HepG2 (cell line): ENCODE data around the gene DSCAM. TPM values are rescaled to one million over a fixed set of nuclear protein-coding genes. Genes with fewer than 3 reads are reported as not detected.

Source experiments
- ATAC-seq: fragments of 200-7000 bp; cut with Tn5 transposase; 3 replicates; pipeline ENCODE4 v1.9.1; 2020; ENCODE audit warnings: mild to moderate bottlenecking, moderate library complexity
- BruUV-seq: library from RNA; stranded (reverse); fragments of 400-500 nt; replicated peaks from 2 replicates; lab custom pipeline; 2021; lab: Mats Ljungman, UMichigan
- CTCF ChIA-PET: fragments of 300-600 bp; formaldehyde crosslinking; extraction: SDS; loops from one replicate; lab custom pipeline; 2021; ENCODE audit warnings: low total read pairs, inconsistent platforms, low intra/inter-chr PET ratio; lab: Yijun Ruan, JAX
- POLR2A ChIA-PET: fragments of 350-600 bp; sonication (Branson Sonifier 250); formaldehyde crosslinking; loops from one replicate; lab custom pipeline; 2020; ENCODE audit warnings: antibody characterized with exemption, inconsistent platforms; lab: Yijun Ruan, JAX
- DNase-seq: peaks from one replicate; pipeline ENCODE4 v3.0.0-alpha.2; 2015; ENCODE audit warnings: low spot score
- FAIRE-seq: peaks from 3 replicates; lab custom pipeline; 2011; peaks lifted over from hg19 to GRCh38; lab: Jason Lieb, UNC
- H2AFZ ChIP-seq: one replicate; pipeline ENCODE4 v1.6.1; 2011; ENCODE audit warnings: low read length, inconsistent platforms
- H3K27ac ChIP-seq: fragments of 300-600 bp; 3 replicates; pipeline ENCODE4 v1.8.0; 2011; ENCODE audit warnings: mixed run types, mild to moderate bottlenecking, mixed read lengths, low read length, inconsistent platforms; ENCODE audit not compliant: insufficient read depth; ENCODE audit errors: extremely low read length
- H3K27me3 ChIP-seq, 2 experiments: fragments of 200-600 bp in 1 of 2; 2 replicates in 1 of 2; 3 replicates in 1 of 2; pipeline versions ENCODE4 v1.6.0 to v1.8.0; 2011; ENCODE audit warnings: low read length in 2 of 2, mild to moderate bottlenecking in 2 of 2, moderate library complexity in 2 of 2, inconsistent platforms in 1 of 2; ENCODE audit not compliant: insufficient read depth in 2 of 2, control insufficient read depth in 1 of 2
- H3K36me3 ChIP-seq, 2 experiments: fragments of 200-600 bp in 1 of 2; replicated peaks in 1 of 2; 2 replicates in 1 of 2; 3 replicates in 1 of 2; pipeline versions ENCODE4 v1.5.1 to v1.8.0; 2011; ENCODE audit warnings: low read length in 2 of 2, inconsistent platforms in 1 of 2; ENCODE audit not compliant: insufficient read depth in 2 of 2, control insufficient read depth in 1 of 2
- H3K4me1 ChIP-seq: 2 replicates; pipeline ENCODE4 v1.5.1; 2012; ENCODE audit warnings: low read length, inconsistent platforms; ENCODE audit not compliant: insufficient read depth
- H3K4me2 ChIP-seq: 2 replicates; pipeline ENCODE4 v1.6.0; 2011; ENCODE audit warnings: low read depth, low read length, inconsistent platforms
- H3K4me3 ChIP-seq, 3 experiments: fragments of 200-600 bp in 1 of 3; sonication (generic), shearing (Covaris generic) in 1 of 3; replicated peaks in 1 of 3; 2 replicates each; pipeline ENCODE4 v1.5.1; 2011 to 2016; ENCODE audit warnings: low read length in 3 of 3, inconsistent platforms in 2 of 3, low read depth in 2 of 3, mild to moderate bottlenecking in 2 of 3, control low read depth in 1 of 3, mixed read lengths in 1 of 3; ENCODE audit not compliant: insufficient read depth in 1 of 3
- H3K79me2 ChIP-seq: one replicate; pipeline ENCODE4 v1.6.1; 2011; ENCODE audit warnings: low read length, inconsistent platforms; ENCODE audit not compliant: insufficient read depth
- H3K9ac ChIP-seq: 2 replicates; pipeline ENCODE4 v1.6.0; 2011; ENCODE audit warnings: mild to moderate bottlenecking, low read depth, low read length, inconsistent platforms; ENCODE audit not compliant: insufficient read depth
- H3K9me3 ChIP-seq: 2 replicates; pipeline ENCODE4 v1.5.1; 2012; ENCODE audit warnings: mild to moderate bottlenecking, low read length
- H4K20me1 ChIP-seq: 2 replicates; pipeline ENCODE4 v1.6.0; 2011; ENCODE audit warnings: inconsistent platforms, mild to moderate bottlenecking, low read length, moderate library complexity; ENCODE audit not compliant: insufficient read depth
- CREB1 ChIP-seq, 2 experiments: fragments of 450-650 bp in 1 of 2; IDR thresholded peaks; 2 replicates each; pipeline ENCODE4 v1.6.1; 2016 to 2017; ENCODE audit warnings: control low read depth in 1 of 2, mild to moderate bottlenecking in 1 of 2, missing compliant biosample characterization in 1 of 2, missing genetic modification characterization in 1 of 2
- ESRRA ChIP-seq: sonication (generic); formaldehyde crosslinking; IDR thresholded peaks from 2 replicates; pipeline ENCODE4 v1.5.1; 2020; ENCODE audit warnings: mild to moderate bottlenecking, low read depth, missing genetic modification reagents
- ETV6 ChIP-seq: sonication (generic); formaldehyde crosslinking; conservative IDR thresholded peaks from 2 replicates; pipeline ENCODE4 v1.4.0; 2020; ENCODE audit warnings: missing genetic modification reagents
- FIP1L1 ChIP-seq: fragments of 200-400 bp; formaldehyde crosslinking; IDR thresholded peaks from 2 replicates; pipeline ENCODE4 v1.6.1; 2018; ENCODE audit warnings: low read depth, mild to moderate bottlenecking, low read length, moderate library complexity, borderline replicate concordance; ENCODE audit not compliant: insufficient read depth
- GPBP1L1 ChIP-seq: sonication (generic); formaldehyde crosslinking; IDR thresholded peaks from 2 replicates; pipeline ENCODE4 v1.5.0; 2020; ENCODE audit warnings: mild to moderate bottlenecking, missing genetic modification reagents
- NRL ChIP-seq: sonication (generic); formaldehyde crosslinking; IDR thresholded peaks from 2 replicates; pipeline ENCODE4 v1.5.0; 2020; ENCODE audit warnings: missing genetic modification reagents, mild to moderate bottlenecking, moderate library complexity, borderline replicate concordance
- ZNF234 ChIP-seq: sonication (generic); formaldehyde crosslinking; conservative IDR thresholded peaks from 2 replicates; pipeline ENCODE4 v1.5.1; 2020; ENCODE audit warnings: mild to moderate bottlenecking, missing genetic modification reagents
- ZNF577 ChIP-seq: sonication (generic); formaldehyde crosslinking; IDR thresholded peaks from 2 replicates; pipeline ENCODE4 v1.4.0; 2020; ENCODE audit warnings: mild to moderate bottlenecking, low read depth, missing genetic modification reagents, borderline replicate concordance
- ZNF605 ChIP-seq: sonication (generic); formaldehyde crosslinking; IDR thresholded peaks from 2 replicates; pipeline ENCODE4 v1.8.0; 2022; ENCODE audit warnings: mild to moderate bottlenecking, missing genetic modification reagents
- WGBS: methylation state at CpG from one replicate; pipeline ENCODE4 v1.1.6; 2017; ENCODE audit warnings: low lambda C conversion rate; 5-methylcytosine and 5-hydroxymethylcytosine counted together
- in situ Hi-C: cut with HindIII; loops from 2 replicates; pipeline ENCODE4 v1.10.0; 2017; ENCODE audit warnings: low pct_unique_long_range_greater_than_20kb; ENCODE audit not compliant: extremely low pct_ligation_motif_present
- intact Hi-C: fragments of 100-400 bp; cut with micrococcal nuclease; formaldehyde crosslinking; loops from one replicate; pipeline ENCODE4 v1.10.0; 2022; ENCODE audit not compliant: unreplicated experiment
- polyA plus RNA-seq, 8 experiments: library from polyadenylated mRNA; depleted of rRNA in 3 of 8; stranded (reverse) in 7 of 8; unstranded in 1 of 8; fragments of >200 nt; fragmentation: Illumina TruSeq in 4 of 8; extraction: Trizol in 4 of 8; gene quantifications; 2 replicates each; pipeline versions ENCODE4 v1.2.1 to v1.2.3, GENCODE V29; 2011 to 2016; ENCODE audit warnings: low read depth in 4 of 8, missing spikeins in 1 of 8, mixed read lengths in 1 of 8; ENCODE audit not compliant: insufficient read depth in 1 of 8
- total RNA-seq, 5 experiments: library from RNA; depleted of rRNA; stranded (reverse); fragments of >200 nt; fragmentation: Illumina TruSeq; extraction: Trizol; gene quantifications; 2 replicates each; pipeline ENCODE4 v1.2.3, GENCODE V29; 2016; ENCODE audit warnings: low read depth in 1 of 5
- TF ChIP-seq, protein P1 (sequence below): sonication (generic); formaldehyde crosslinking; IDR thresholded peaks from 2 replicates; pipeline ENCODE4 v1.4.0; 2020; ENCODE audit warnings: missing genetic modification reagents
- TF ChIP-seq, protein P2 (sequence below): sonication (generic); formaldehyde crosslinking; conservative IDR thresholded peaks from 2 replicates; pipeline ENCODE4 v1.8.1; 2023; ENCODE audit warnings: missing genetic modification reagents

DSCAM gene
- total and polyA plus RNA-seq, 2 of the 13 experiments (the other 11 are each of a cell fraction or from before 2014, with no cell fraction given), result not detected

GRCh38 chr21:40809673-40810197, 37.2 kb downstream of the DSCAM start:
- BruUV-seq, result no TSS peak
- H2AFZ ChIP-seq, result no peak overlapping the region
- intact Hi-C loops, result no loop called here
- no peak for TF ChIP-seq ZNF605 (CRISPR knock-in tag)
- TF ChIP-seq CREB1 (IDR thresholded peaks at IDR 0.05), result peak; percentile 65
- TF ChIP-seq CREB1 (CRISPR knock-in tag; IDR thresholded peaks at IDR 0.05), result no peak
- 20% methylated on average over 6 of the region's 7 CpGs for WGBS
- no peak overlapping the region for H3K27ac ChIP-seq
- ChIA-PET CTCF (no interaction called here), POLR2A (no interaction called here)
- no peaks in the 10 kb centered on the region for H3K27me3 ChIP-seq
- H3K4me2 ChIP-seq, result no peak overlapping the region
- H3K4me3 ChIP-seq, result no peak overlapping the region
- no peaks in the 10 kb centered on the region for H3K36me3 ChIP-seq
- FAIRE-seq (no peak), DNase-seq (no peak), ATAC-seq (no peak)
- in situ Hi-C loops, result no loop called here
- no peaks in the 10 kb centered on the region for H3K79me2 ChIP-seq
- H4K20me1 ChIP-seq, result no peaks in the 10 kb centered on the region
- peaks cover 95% of the 10 kb centered on the region for H3K9me3 ChIP-seq
- H3K9ac ChIP-seq, result no peak overlapping the region
- H3K4me1 ChIP-seq, result no peaks in the 10 kb centered on the region

DNA sequence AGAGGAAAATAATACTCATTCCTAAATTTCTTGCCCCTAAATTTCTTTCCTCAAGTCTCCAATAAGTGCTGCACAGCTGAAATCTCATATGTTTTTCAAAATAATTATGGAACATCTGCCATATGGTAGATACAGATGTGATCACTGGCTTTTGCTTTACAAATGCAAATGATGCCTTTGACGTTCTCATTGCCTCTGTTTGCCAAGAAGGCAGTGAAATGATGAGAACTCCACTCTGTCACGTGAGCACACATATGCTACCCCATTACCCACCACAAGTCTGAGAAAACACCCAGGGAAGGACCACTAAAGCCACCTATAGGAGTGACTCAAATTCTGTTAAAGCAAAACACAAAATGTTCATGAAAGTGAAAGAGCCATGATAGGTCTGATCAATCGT, 43.9 kb downstream of the DSCAM start:
- Histone ChIP-seq H3K27me3 (no peaks in the 10 kb centered on the region), H3K27ac (no peak overlapping the region), H3K9me3 (peaks cover 97% of the 10 kb centered on the region), H3K9ac (no peak overlapping the region), H3K4me3 (no peak overlapping the region), H2AFZ (no peak overlapping the region), H3K36me3 (no peaks in the 10 kb centered on the region), H3K4me2 (no peak overlapping the region), H4K20me1 (no peaks in the 10 kb centered on the region), H3K4me1 (no peaks in the 10 kb centered on the region), H3K79me2 (no peaks in the 10 kb centered on the region)
- CTCF ChIA-PET, result no interaction called here
- ATAC-seq, result no peak
- POLR2A ChIA-PET, result no interaction called here
- in situ Hi-C loops, result no loop called here
- BruUV-seq, result no TSS peak
- intact Hi-C loops, result no loop called here
- no peak for DNase-seq
- WGBS, result 0% methylated on average over 3 of the region's 3 CpGs
- no peak for FAIRE-seq
- TF ChIP-seq FIP1L1 (no peak), ZNF234 (no peak), ESRRA (CRISPR knock-in tag) (no peak), ZNF577 (CRISPR knock-in tag) (no peak), GPBP1L1 (no peak), NRL (CRISPR knock-in tag) (no peak), ETV6 (CRISPR knock-in tag) (no peak)
- TF ChIP-seq, protein P1, sequence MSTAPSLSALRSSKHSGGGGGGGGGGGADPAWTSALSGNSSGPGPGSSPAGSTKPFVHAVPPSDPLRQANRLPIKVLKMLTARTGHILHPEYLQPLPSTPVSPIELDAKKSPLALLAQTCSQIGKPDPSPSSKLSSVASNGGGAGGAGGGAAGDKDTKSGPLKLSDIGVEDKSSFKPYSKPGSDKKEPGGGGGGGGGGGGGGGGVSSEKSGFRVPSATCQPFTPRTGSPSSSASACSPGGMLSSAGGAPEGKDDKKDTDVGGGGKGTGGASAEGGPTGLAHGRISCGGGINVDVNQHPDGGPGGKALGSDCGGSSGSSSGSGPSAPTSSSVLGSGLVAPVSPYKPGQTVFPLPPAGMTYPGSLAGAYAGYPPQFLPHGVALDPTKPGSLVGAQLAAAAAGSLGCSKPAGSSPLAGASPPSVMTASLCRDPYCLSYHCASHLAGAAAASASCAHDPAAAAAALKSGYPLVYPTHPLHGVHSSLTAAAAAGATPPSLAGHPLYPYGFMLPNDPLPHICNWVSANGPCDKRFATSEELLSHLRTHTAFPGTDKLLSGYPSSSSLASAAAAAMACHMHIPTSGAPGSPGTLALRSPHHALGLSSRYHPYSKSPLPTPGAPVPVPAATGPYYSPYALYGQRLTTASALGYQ (CRISPR knock-in tag), result no peak
- TF ChIP-seq, protein P2, sequence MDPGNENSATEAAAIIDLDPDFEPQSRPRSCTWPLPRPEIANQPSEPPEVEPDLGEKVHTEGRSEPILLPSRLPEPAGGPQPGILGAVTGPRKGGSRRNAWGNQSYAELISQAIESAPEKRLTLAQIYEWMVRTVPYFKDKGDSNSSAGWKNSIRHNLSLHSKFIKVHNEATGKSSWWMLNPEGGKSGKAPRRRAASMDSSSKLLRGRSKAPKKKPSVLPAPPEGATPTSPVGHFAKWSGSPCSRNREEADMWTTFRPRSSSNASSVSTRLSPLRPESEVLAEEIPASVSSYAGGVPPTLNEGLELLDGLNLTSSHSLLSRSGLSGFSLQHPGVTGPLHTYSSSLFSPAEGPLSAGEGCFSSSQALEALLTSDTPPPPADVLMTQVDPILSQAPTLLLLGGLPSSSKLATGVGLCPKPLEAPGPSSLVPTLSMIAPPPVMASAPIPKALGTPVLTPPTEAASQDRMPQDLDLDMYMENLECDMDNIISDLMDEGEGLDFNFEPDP (CRISPR knock-in tag), result no peak
